Memory B cell (primary cell): ENCODE results near the gene CAMK2A.

Experiments
- ATAC-seq: fragments of 150-1000 bp; cut with Tn5 transposase; 2 replicates; pipeline ENCODE4 v1.10.0; 2021; ENCODE audit warnings: low read depth, mild to moderate bottlenecking, moderate library complexity
- DNase-seq, 2 donors: peaks; one replicate each; pipeline ENCODE4 v3.0.0; 2022; ENCODE audit warnings: low spot score in 2 of 2
- H3K27ac Mint-ChIP-seq: one replicate; pipeline ENCODE4 v1.8.0; 2022; ENCODE audit warnings: mild to moderate bottlenecking, moderate library complexity, mixed read lengths
- H3K27me3 Mint-ChIP-seq: one replicate; pipeline ENCODE4 v1.8.0; 2022; ENCODE audit warnings: mixed read lengths
- H3K36me3 Mint-ChIP-seq: one replicate; pipeline ENCODE4 v1.8.0; 2022; ENCODE audit warnings: mild to moderate bottlenecking, mixed read lengths
- H3K4me1 Mint-ChIP-seq: one replicate; pipeline ENCODE4 v1.8.0; 2022; ENCODE audit warnings: mixed read lengths
- H3K4me3 Mint-ChIP-seq: one replicate; pipeline ENCODE4 v1.8.0; 2022; ENCODE audit warnings: mild to moderate bottlenecking, moderate library complexity, mixed read lengths
- H3K9me3 Mint-ChIP-seq: one replicate; pipeline ENCODE4 v1.8.0; 2022; ENCODE audit warnings: mixed read lengths

Gene CAMK2A

DNA sequence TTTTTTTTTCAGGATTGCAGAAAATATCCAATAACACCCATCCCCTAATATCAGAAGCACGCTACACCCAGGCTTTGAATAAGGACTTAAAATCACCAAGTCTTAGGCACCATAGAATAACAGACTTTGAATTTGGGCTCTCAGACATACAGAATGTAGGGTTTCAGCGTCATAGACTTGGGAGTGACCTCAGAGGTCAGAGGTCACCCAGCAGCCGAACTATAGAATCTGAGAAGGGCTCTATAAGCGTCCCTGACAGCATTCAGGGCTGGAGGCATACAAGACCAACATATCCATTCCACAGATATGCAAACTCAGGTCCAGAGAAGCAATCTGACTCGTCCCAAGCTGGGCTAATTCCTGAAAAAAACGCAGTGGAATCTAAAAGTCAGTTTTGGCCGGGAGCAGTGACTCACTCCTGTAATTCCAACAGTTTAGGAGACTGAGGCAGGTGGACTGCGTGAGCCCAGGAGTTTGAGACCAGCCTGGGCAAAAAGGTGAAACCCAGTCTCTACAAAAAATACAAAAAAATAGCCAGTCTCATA lies 65.0 kb downstream of the CAMK2A start:
- H3K9me3 Mint-ChIP-seq: no peaks in the 10 kb centered on the region
- no peak overlapping the region for H3K4me3 Mint-ChIP-seq
- no peaks in the 10 kb centered on the region for H3K27me3 Mint-ChIP-seq
- ATAC-seq: no peak
- no peak overlapping the region for H3K27ac Mint-ChIP-seq
- H3K4me1 Mint-ChIP-seq: no peaks in the 10 kb centered on the region
- DNase-seq: no peak
- H3K36me3 Mint-ChIP-seq: no peaks in the 10 kb centered on the region

- no peak overlapping the region for H3K4me3 Mint-ChIP-seq
- ATAC-seq: no peak
Measured at GRCh38 chr5:150223474-150223873, 66.1 kb downstream of the CAMK2A start.

GRCh38 chr5:150222906-150223305 lies 66.7 kb downstream of the CAMK2A start:
- H3K27me3 Mint-ChIP-seq: no peaks in the 10 kb centered on the region
- H3K36me3 Mint-ChIP-seq: no peaks in the 10 kb centered on the region
- H3K9me3 Mint-ChIP-seq: no peaks in the 10 kb centered on the region
- DNase-seq (no peak), ATAC-seq (no peak)
- H3K4me3 Mint-ChIP-seq: no peak overlapping the region
- peaks cover 2% of the 10 kb centered on the region for H3K4me1 Mint-ChIP-seq
- no peak overlapping the region for H3K27ac Mint-ChIP-seq

More at GRCh38 chr5:150223474-150223873, 66.1 kb downstream of the CAMK2A start:
- no peak for DNase-seq
- Mint-ChIP-seq H3K27ac (no peak overlapping the region), H3K36me3 (no peaks in the 10 kb centered on the region), H3K27me3 (no peaks in the 10 kb centered on the region), H3K9me3 (no peaks in the 10 kb centered on the region), H3K4me1 (no peaks in the 10 kb centered on the region)

DNA sequence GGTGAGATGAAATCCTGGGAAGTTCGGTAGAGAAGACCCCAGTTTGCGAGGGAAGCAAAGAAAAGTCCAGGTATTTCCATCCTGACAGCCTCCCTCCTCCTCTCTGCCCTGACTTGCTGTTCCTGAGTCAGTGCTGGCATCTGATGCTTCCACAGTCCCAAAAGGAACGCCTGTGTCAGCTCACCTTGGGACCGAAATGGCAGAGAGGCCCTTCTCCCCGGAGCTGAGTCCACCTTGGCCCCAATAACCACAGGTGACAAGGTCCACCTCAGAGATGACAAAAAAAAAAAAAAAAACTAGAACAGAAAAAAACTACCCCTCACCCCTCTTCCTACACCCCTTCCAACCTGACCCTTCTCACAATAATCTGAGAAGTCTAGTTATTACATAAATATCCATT lies 68.1 kb downstream of the CAMK2A start:
- Mint-ChIP-seq H3K27me3 (peaks cover 7% of the 10 kb centered on the region), H3K9me3 (no peaks in the 10 kb centered on the region), H3K36me3 (no peaks in the 10 kb centered on the region)

GRCh38 chr5:150219861-150220260 lies 69.7 kb downstream of the CAMK2A start:
- Mint-ChIP-seq H3K4me1 (peaks cover 4% of the 10 kb centered on the region), H3K9me3 (no peaks in the 10 kb centered on the region), H3K36me3 (no peaks in the 10 kb centered on the region), H3K27ac (no peak overlapping the region), H3K27me3 (peaks cover 7% of the 10 kb centered on the region), H3K4me3 (no peak overlapping the region)
- ATAC-seq (no peak), DNase-seq (no peak)

More for the DNA sequence above, 68.1 kb downstream of the CAMK2A start:
- DNase-seq (no peak), ATAC-seq (no peak)
- Mint-ChIP-seq H3K4me3 (no peak overlapping the region), H3K4me1 (peaks cover 4% of the 10 kb centered on the region), H3K27ac (no peak overlapping the region)

GRCh38 chr5:150219142-150219541 lies 70.4 kb downstream of the CAMK2A start:
- DNase-seq (no peak), ATAC-seq (no peak)
- no peaks in the 10 kb centered on the region for H3K36me3 Mint-ChIP-seq
- H3K27me3 Mint-ChIP-seq: peaks cover 7% of the 10 kb centered on the region
- no peak overlapping the region for H3K4me3 Mint-ChIP-seq
- H3K27ac Mint-ChIP-seq: no peak overlapping the region
- no peaks in the 10 kb centered on the region for H3K9me3 Mint-ChIP-seq
- H3K4me1 Mint-ChIP-seq: peaks cover 4% of the 10 kb centered on the region

GRCh38 chr5:150218693-150219035 lies 70.9 kb downstream of the CAMK2A start:
- Mint-ChIP-seq H3K27me3 (peaks cover 7% of the 10 kb centered on the region), H3K27ac (no peak overlapping the region), H3K4me3 (no peak overlapping the region), H3K36me3 (no peaks in the 10 kb centered on the region), H3K9me3 (no peaks in the 10 kb centered on the region), H3K4me1 (peaks cover 4% of the 10 kb centered on the region)
- DNase-seq: no peak
- no peak for ATAC-seq

GRCh38 chr5:150217873-150218692 lies 71.5 kb downstream of the CAMK2A start:
- H3K4me1 Mint-ChIP-seq: peaks cover 4% of the 10 kb centered on the region
- DNase-seq: peak; percentile 79 to 84
- H3K9me3 Mint-ChIP-seq: no peaks in the 10 kb centered on the region
- no peak overlapping the region for H3K27ac Mint-ChIP-seq
- no peak overlapping the region for H3K4me3 Mint-ChIP-seq
- peak; percentile 95 for ATAC-seq
- peaks cover 7% of the 10 kb centered on the region for H3K27me3 Mint-ChIP-seq
- no peaks in the 10 kb centered on the region for H3K36me3 Mint-ChIP-seq

DNA sequence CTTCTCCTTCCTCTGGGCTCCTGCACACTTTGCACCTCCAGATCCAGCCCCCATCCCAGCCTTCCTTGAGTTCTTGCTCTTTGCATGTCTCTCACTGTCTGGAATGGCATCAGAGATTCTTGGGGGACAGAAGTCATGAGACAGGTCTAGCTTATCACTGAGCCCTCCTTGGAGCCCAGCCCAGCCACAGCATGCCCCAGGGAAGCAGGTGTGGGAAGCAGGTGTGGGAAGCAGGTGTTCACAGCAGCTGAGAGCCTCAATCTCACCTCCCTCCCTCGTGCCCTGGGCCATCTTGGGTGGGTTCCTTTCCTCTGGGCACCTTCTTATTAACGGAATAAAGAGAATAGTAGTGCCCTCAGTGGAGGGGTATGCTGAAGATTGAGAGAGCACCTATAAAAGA lies 72.5 kb downstream of the CAMK2A start:
- peaks cover 4% of the 10 kb centered on the region for H3K4me1 Mint-ChIP-seq
- peaks cover 10% of the 10 kb centered on the region for H3K27me3 Mint-ChIP-seq
- no peaks in the 10 kb centered on the region for H3K36me3 Mint-ChIP-seq
- ATAC-seq (no peak), DNase-seq (no peak)
- no peak overlapping the region for H3K27ac Mint-ChIP-seq
- H3K9me3 Mint-ChIP-seq: no peaks in the 10 kb centered on the region
- no peak overlapping the region for H3K4me3 Mint-ChIP-seq

- DNase-seq (no peak), ATAC-seq (no peak)
- Mint-ChIP-seq H3K4me1 (peaks cover 4% of the 10 kb centered on the region), H3K9me3 (no peaks in the 10 kb centered on the region), H3K4me3 (no peak overlapping the region), H3K27ac (no peak overlapping the region), H3K36me3 (no peaks in the 10 kb centered on the region), H3K27me3 (peaks cover 11% of the 10 kb centered on the region)
Measured at GRCh38 chr5:150215979-150216944, 73.3 kb downstream of the CAMK2A start.

GRCh38 chr5:150214289-150214688 lies 75.3 kb downstream of the CAMK2A start:
- ATAC-seq (no peak), DNase-seq (no peak)
- H3K27ac Mint-ChIP-seq: no peak overlapping the region
- H3K4me1 Mint-ChIP-seq: peaks cover 5% of the 10 kb centered on the region
- no peaks in the 10 kb centered on the region for H3K36me3 Mint-ChIP-seq
- no peaks in the 10 kb centered on the region for H3K9me3 Mint-ChIP-seq
- no peak overlapping the region for H3K4me3 Mint-ChIP-seq
- peaks cover 16% of the 10 kb centered on the region for H3K27me3 Mint-ChIP-seq

GRCh38 chr5:150213530-150213929 lies 76.0 kb downstream of the CAMK2A start:
- DNase-seq (no peak), ATAC-seq (no peak)
- H3K27me3 Mint-ChIP-seq: peaks cover 17% of the 10 kb centered on the region
- H3K27ac Mint-ChIP-seq: no peak overlapping the region
- peaks cover 10% of the 10 kb centered on the region for H3K4me1 Mint-ChIP-seq
- H3K9me3 Mint-ChIP-seq: no peaks in the 10 kb centered on the region
- H3K36me3 Mint-ChIP-seq: no peaks in the 10 kb centered on the region
- H3K4me3 Mint-ChIP-seq: no peak overlapping the region

DNA sequence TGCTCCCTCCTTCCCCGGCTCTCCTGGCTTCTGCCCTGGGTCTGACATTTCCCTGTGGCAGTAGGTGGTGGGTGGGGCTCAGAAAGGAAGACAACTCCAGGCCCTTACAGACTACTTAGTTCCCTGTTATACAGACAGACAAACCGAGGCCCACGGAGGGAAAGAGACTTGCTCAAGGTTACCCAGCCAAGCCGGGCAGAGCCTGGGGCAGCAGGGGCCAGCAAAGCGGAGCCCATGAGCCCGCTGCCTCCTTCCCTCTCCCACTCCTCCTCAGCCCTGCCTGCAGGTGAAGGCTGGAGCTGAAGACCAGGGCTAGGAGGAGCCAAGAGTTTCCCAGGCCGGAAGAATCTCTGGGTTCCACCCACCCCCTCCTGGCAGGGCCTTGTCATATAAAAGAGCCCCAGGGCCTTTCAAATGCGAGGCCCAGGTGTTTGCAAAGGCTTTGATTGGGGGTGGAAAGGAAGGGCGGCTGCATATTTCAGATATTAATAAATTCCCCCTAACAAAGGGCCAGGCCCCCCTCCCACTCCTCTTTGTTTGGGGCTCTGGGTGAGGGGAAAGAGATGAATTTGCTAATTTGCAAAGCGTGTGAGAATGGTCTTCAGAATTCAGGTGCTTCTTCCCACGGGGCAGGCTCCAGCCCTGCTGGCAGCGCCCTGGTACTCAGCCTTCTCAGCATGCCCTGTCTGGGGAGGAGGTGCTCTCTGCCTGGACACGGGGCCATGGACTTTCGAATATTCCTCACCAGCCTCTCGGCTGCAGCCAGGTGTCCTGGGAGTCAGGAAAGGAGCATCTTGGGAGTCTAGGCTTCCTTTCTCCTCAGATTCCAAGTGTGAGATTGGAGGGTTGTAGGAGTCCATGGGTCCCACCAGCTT lies 78.2 kb downstream of the CAMK2A start:
- H3K36me3 Mint-ChIP-seq: no peaks in the 10 kb centered on the region
- no peak overlapping the region for H3K27ac Mint-ChIP-seq
- H3K4me1 Mint-ChIP-seq: peaks cover 6% of the 10 kb centered on the region
- H3K27me3 Mint-ChIP-seq: peaks cover 17% of the 10 kb centered on the region
- no peaks in the 10 kb centered on the region for H3K9me3 Mint-ChIP-seq
- ATAC-seq (no peak), DNase-seq (no peak)
- no peak overlapping the region for H3K4me3 Mint-ChIP-seq
